H1 (cell line): ENCODE measurements around the gene RPE. TPM values are rescaled to one million over a fixed set of nuclear protein-coding genes. Genes with fewer than 3 reads are reported as not detected.

Source experiments
- FOSL1 ChIP-seq: IDR thresholded peaks from 2 replicates; pipeline ENCODE4 v1.6.1; 2011; ENCODE audit warnings: mild to moderate bottlenecking, low read depth, low read length, moderate library complexity; ENCODE audit not compliant: insufficient read depth
- RNF2 ChIP-seq: fragments of 200-900, 300-1000 bp; sonication (generic); IDR thresholded peaks from 2 replicates; pipeline ENCODE4 v1.7.1; 2016; ENCODE audit warnings: borderline replicate concordance, low read depth, mild to moderate bottlenecking, antibody characterized with exemption, low read length; ENCODE audit not compliant: poor library complexity, severe bottlenecking; ENCODE audit errors: missing control alignments
- SP4 ChIP-seq: IDR thresholded peaks from 2 replicates; pipeline ENCODE4 v1.6.1; 2012; ENCODE audit warnings: low read length, inconsistent platforms
- polyA plus RNA-seq, 7 experiments: library from polyadenylated mRNA; depleted of rRNA in 3 of 7; stranded (reverse) in 5 of 7; unstranded in 2 of 7; fragments of >200 nt in 5 of 7; fragments of 200-250 nt in 2 of 7; gene quantifications; 1 replicate in 5 of 7; 2 replicates in 1 of 7; 4 replicates in 1 of 7; pipeline versions ENCODE4 v1.2.1 to v1.2.3, GENCODE V29; 2011 to 2013; ENCODE audit warnings: missing spikeins in 2 of 7, mixed read lengths in 2 of 7
- total RNA-seq: library from RNA; stranded (reverse); fragmentation: NEBNext Ultra II Directional; extraction: Animal tissue kit (Norgen Biotek cat#: 25700); gene quantifications from 2 replicates; pipeline ENCODE4 v1.2.1, GENCODE V29; 2021
- TF ChIP-seq, protein P1 (sequence below): IDR thresholded peaks from 2 replicates; pipeline ENCODE4 v1.6.1; 2012; ENCODE audit warnings: inconsistent platforms

RPE gene
- total and polyA plus RNA-seq, 2 of the 8 experiments (the other 6 are each of a cell fraction or from before 2014, with no cell fraction given) = 77.8 to 102 TPM

DNA sequence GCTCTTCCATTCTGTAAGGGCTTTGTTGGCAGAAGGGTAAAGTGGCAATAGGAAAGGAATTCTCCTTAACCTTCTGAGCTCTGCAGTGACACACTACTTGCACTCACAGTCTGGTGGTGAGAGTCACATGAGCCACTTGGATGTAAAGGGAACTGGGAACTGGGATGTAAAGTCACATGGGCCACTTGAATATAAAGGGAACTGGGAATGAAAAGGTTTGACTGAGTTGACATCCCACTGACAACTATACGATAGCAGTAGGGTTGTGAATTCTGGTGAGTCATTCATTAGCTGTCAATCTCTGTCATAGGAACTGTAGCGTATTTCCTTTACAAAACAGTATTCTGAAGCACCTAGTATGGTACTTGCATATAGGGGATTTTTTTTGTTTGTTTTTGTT, 5.5 kb downstream of the RPE start (continued):
- TF ChIP-seq, protein P1, sequence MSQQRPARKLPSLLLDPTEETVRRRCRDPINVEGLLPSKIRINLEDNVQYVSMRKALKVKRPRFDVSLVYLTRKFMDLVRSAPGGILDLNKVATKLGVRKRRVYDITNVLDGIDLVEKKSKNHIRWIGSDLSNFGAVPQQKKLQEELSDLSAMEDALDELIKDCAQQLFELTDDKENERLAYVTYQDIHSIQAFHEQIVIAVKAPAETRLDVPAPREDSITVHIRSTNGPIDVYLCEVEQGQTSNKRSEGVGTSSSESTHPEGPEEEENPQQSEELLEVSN = no peak
- no peak for TF ChIP-seq FOSL1
- no peak for TF ChIP-seq RNF2
- no peak for TF ChIP-seq SP4
- TF ChIP-seq, all 59 proteins: peak for 0
